ENCODE data around the gene ADAM15. TPM values are rescaled to one million over a fixed set of nuclear protein-coding genes. Genes with fewer than 3 reads are reported as not detected.

The ADAM15 gene
- total RNA-seq, 1 donor from 2014 or later, result 7.6 TPM

GRCh38 chr1:155052439-155053395, 1.6 kb downstream of the ADAM15 start:
- H3K4me3 Mint-ChIP-seq (ENCODE audit: unreplicated experiment), result peak overlapping the region; percentile 72
- no peaks in the 10 kb centered on the region for H3K36me3 Mint-ChIP-seq (ENCODE audit: unreplicated experiment)
- no peak for DNase-seq
- no peak for TF ChIP-seq CTCF (IDR thresholded peaks at IDR 0.05; ENCODE audit: partially characterized antibody, unreplicated experiment)
- no peaks in the 10 kb centered on the region for H3K9me3 Mint-ChIP-seq (ENCODE audit: unreplicated experiment)
- peaks cover 6% of the 10 kb centered on the region for H3K27me3 Mint-ChIP-seq (ENCODE audit: unreplicated experiment)
- no peak overlapping the region for H3K27ac Mint-ChIP-seq (ENCODE audit: unreplicated experiment)
- H3K4me1 Mint-ChIP-seq (ENCODE audit: low read depth, unreplicated experiment), result peaks cover 12% of the 10 kb centered on the region

DNA sequence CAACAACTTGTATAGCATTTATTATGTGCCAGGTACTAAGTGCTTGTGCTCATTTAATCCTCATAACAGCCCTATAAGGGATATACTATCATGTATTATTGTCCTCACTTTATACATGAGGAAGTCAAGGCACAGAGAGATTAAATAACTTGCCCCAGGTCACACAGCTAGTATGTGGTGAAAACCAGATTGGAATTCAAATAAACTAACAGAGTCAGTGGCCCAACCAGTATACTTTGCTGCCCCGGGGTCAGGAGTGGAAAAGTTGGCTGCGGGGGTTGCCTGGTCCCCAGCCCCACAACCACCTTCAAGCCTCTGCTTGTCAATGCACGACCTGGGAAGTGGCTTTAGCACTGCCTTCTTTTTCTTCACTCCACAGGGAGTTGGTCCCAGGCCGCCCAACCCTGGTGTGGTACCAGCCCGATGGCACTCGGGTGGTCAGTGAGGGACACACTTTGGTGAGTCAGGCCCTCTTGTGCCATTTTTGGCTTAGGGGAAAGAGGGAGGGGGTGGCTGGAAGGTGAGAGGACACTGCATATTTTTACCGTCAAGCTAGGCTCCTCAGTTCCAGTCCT, 2.5 kb downstream of the ADAM15 start:
- Mint-ChIP-seq H3K36me3 (ENCODE audit: unreplicated experiment) (no peaks in the 10 kb centered on the region), H3K27ac (ENCODE audit: unreplicated experiment) (no peak overlapping the region), H3K4me3 (ENCODE audit: unreplicated experiment) (no peak overlapping the region), H3K9me3 (ENCODE audit: unreplicated experiment) (no peaks in the 10 kb centered on the region), H3K27me3 (ENCODE audit: unreplicated experiment) (peaks cover 4% of the 10 kb centered on the region), H3K4me1 (ENCODE audit: low read depth, unreplicated experiment) (peaks cover 12% of the 10 kb centered on the region)
- no peak for TF ChIP-seq CTCF (IDR thresholded peaks at IDR 0.05; ENCODE audit: partially characterized antibody, unreplicated experiment)
- DNase-seq, result no peak

- H3K9me3 Mint-ChIP-seq (ENCODE audit: unreplicated experiment), result no peaks in the 10 kb centered on the region
- DNase-seq, result no peak
- H3K4me3 Mint-ChIP-seq (ENCODE audit: unreplicated experiment), result no peak overlapping the region
- peaks cover 5% of the 10 kb centered on the region for H3K4me1 Mint-ChIP-seq (ENCODE audit: low read depth, unreplicated experiment)
- TF ChIP-seq CTCF (IDR thresholded peaks at IDR 0.05; ENCODE audit: partially characterized antibody, unreplicated experiment), result no peak
- H3K27ac Mint-ChIP-seq (ENCODE audit: unreplicated experiment), result no peak overlapping the region
- H3K36me3 Mint-ChIP-seq (ENCODE audit: unreplicated experiment), result no peaks in the 10 kb centered on the region
- H3K27me3 Mint-ChIP-seq (ENCODE audit: unreplicated experiment), result peaks cover 2% of the 10 kb centered on the region
Measured at GRCh38 chr1:155057104-155057503, 6.0 kb downstream of the ADAM15 start.

GRCh38 chr1:155057788-155058211, 6.7 kb downstream of the ADAM15 start:
- Mint-ChIP-seq H3K27ac (ENCODE audit: unreplicated experiment) (no peak overlapping the region), H3K27me3 (ENCODE audit: unreplicated experiment) (peaks cover 2% of the 10 kb centered on the region), H3K9me3 (ENCODE audit: unreplicated experiment) (no peaks in the 10 kb centered on the region), H3K4me3 (ENCODE audit: unreplicated experiment) (no peak overlapping the region), H3K36me3 (ENCODE audit: unreplicated experiment) (no peaks in the 10 kb centered on the region), H3K4me1 (ENCODE audit: low read depth, unreplicated experiment) (peaks cover 3% of the 10 kb centered on the region)
- DNase-seq, result no peak
- no peak for TF ChIP-seq CTCF (IDR thresholded peaks at IDR 0.05; ENCODE audit: partially characterized antibody, unreplicated experiment)

GRCh38 chr1:155060736-155061135, 9.6 kb downstream of the ADAM15 start:
- Mint-ChIP-seq H3K27me3 (ENCODE audit: unreplicated experiment) (peaks cover 7% of the 10 kb centered on the region), H3K27ac (ENCODE audit: unreplicated experiment) (no peak overlapping the region), H3K4me3 (ENCODE audit: unreplicated experiment) (no peak overlapping the region), H3K9me3 (ENCODE audit: unreplicated experiment) (peaks cover 5% of the 10 kb centered on the region), H3K36me3 (ENCODE audit: unreplicated experiment) (peaks cover 5% of the 10 kb centered on the region), H3K4me1 (ENCODE audit: low read depth, unreplicated experiment) (peaks cover 12% of the 10 kb centered on the region)
- no peak for TF ChIP-seq CTCF (IDR thresholded peaks at IDR 0.05; ENCODE audit: partially characterized antibody, unreplicated experiment)
- DNase-seq, result no peak
